GM18505 (cell line): Measurements from ENCODE around the gene NEK2.
"Not testable (repeated sequence)": the region's sequence is repeated elsewhere in the genome, so short reads cannot be mapped to it uniquely, and the experiment has no call there.

ENCODE experiments used
- ATAC-seq: cut with Tn5 transposase; IDR thresholded peaks from one replicate; pipeline ENCODE4 v1.9.1; 2021; ENCODE audit not compliant: unreplicated experiment
- POLR2A ChIP-seq: IDR thresholded peaks from 4 replicates; pipeline ENCODE4 v1.6.1; 2011; ENCODE audit warnings: borderline replicate concordance; ENCODE audit not compliant: insufficient read depth, insufficient read length; ENCODE audit errors: extremely low read depth

The NEK2 gene

GRCh38 chr1:211641044-211641800 is 34.2 kb downstream of the NEK2 start:
- ATAC-seq = no peak
- no peak for TF ChIP-seq POLR2A

- ATAC-seq = no peak
- no peak for TF ChIP-seq POLR2A
These were observed 35.2 kb downstream of the NEK2 start for GRCh38 chr1:211640301-211640630.

GRCh38 chr1:211639475-211640300 is 35.7 kb downstream of the NEK2 start:
- no peak for ATAC-seq
- no peak for TF ChIP-seq POLR2A

- no peak for ATAC-seq
- no peak for TF ChIP-seq POLR2A
These were observed 36.7 kb downstream of the NEK2 start for GRCh38 chr1:211638689-211639101.

GRCh38 chr1:211638246-211638645 is 37.2 kb downstream of the NEK2 start:
- TF ChIP-seq POLR2A = no peak
- no peak for ATAC-seq

- no peak for TF ChIP-seq POLR2A
- no peak for ATAC-seq
These were observed 38.4 kb downstream of the NEK2 start for GRCh38 chr1:211637066-211637465.

- not testable (repeated sequence) for ATAC-seq
These were observed 38.8 kb downstream of the NEK2 start for GRCh38 chr1:211636575-211637029.

- TF ChIP-seq POLR2A = no peak
These were observed 39.7 kb downstream of the NEK2 start for GRCh38 chr1:211635597-211636205.

GRCh38 chr1:211634931-211635330 is 40.5 kb downstream of the NEK2 start:
- ATAC-seq = no peak
- no peak for TF ChIP-seq POLR2A

More at GRCh38 chr1:211635597-211636205, 39.7 kb downstream of the NEK2 start:
- ATAC-seq = no peak

GRCh38 chr1:211634461-211634860 is 41.0 kb downstream of the NEK2 start:
- no peak for TF ChIP-seq POLR2A
- no peak for ATAC-seq

- ATAC-seq = no peak
- TF ChIP-seq POLR2A = no peak
These were observed 41.9 kb downstream of the NEK2 start for GRCh38 chr1:211633524-211633846.

GRCh38 chr1:211632808-211633523 is 42.5 kb downstream of the NEK2 start:
- no peak for TF ChIP-seq POLR2A
- no peak for ATAC-seq

GRCh38 chr1:211632117-211632807 is 43.2 kb downstream of the NEK2 start:
- no peak for TF ChIP-seq POLR2A
- ATAC-seq = no peak

- TF ChIP-seq POLR2A = no peak
- ATAC-seq = no peak
These were observed 44.3 kb downstream of the NEK2 start for GRCh38 chr1:211631168-211631567.
